Mesenteric fat pad (tissue), 1 donor: ENCODE results near the gene ZNF213. TPM values are rescaled to one million over a fixed set of nuclear protein-coding genes. Genes with fewer than 3 reads are reported as not detected.
A peak's percentile ranks its signal among the peaks of the same experiment; 100 is the strongest.
"Not testable (repeated sequence)": the region's sequence is repeated elsewhere in the genome, so short reads cannot be mapped to it uniquely, and the experiment has no call there.

ENCODE experiments used
- DNase-seq: peaks from one replicate; pipeline ENCODE4 v3.0.0-alpha.2; 2020; ENCODE audit warnings: low spot score
- total RNA-seq: library from RNA; stranded (reverse); fragmentation: NEBNext Ultra II Directional; extraction: Animal tissue kit (Norgen Biotek cat#: 25700); gene quantifications from one replicate; pipeline ENCODE4 v1.2.1, GENCODE V29; 2021
- donor health status: DM: yes; HTN: yes; CAD: no.

ZNF213 gene
- total RNA-seq, 1 donor from 2014 or later: 6.0 TPM

DNA sequence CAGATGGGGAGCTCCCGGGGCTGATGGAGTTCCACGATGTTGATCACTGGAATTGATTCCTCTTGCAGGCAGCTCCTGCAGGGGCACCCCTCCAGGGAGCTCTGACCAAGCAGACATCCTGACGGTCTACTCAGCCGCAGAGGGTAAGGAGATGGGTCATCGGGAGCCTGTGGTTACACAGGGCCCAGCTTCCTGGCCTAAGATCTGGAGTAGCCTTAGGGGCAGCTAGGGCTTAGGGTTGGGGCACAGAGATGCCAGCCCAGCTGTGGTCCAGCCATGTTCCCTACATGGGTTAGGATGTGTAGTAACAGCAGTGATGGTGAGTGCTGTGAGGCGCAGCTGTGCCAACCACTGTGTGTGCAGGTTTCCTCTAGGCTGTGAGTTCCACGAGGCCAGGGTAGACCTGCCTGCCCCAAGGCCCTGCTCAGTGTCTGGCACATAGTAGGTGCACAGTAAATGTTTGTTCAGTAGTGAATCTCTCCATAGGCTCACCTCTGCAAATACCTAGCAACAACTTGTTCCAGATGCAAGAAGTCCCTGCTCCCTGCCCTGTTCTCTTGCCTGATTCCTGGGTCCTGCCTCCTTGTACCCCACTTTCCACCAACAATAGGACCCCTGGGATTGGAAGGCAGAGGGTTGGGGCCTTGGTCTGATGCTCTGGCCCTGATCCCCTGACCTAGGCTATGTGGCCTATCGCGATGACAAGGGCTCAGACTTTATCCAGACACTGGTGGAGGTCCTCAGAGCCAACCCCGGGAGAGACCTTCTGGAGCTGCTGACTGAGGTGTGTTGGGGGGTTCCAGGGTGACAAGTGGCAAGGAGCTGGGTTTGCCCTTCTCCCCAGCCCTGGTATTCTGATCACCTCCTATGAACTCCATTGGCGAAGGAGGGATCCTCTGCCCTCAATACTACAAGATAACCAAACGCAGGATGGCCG lies 13.7 kb downstream of the ZNF213 start:
- no peak for DNase-seq

DNA sequence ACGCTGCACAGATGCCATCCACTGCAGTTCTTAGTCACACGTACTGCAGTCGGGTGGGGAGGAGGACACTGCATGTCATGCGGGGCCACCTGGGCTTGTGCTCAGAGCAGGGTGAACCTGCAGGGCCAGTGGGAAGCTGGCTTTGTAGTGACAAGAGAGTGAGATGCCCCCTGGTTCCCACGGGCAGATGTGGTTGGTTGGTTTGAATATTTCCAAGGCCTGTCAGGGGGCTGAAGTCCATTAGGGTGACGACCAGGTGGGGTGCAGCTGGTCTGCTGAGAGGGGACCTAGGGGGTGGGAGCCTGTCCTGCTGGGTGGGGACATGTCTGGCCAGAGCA lies 14.3 kb downstream of the ZNF213 start:
- no peak for DNase-seq

GRCh38 chr16:3149630-3150345 lies 15.0 kb downstream of the ZNF213 start:
- DNase-seq: no peak

DNA sequence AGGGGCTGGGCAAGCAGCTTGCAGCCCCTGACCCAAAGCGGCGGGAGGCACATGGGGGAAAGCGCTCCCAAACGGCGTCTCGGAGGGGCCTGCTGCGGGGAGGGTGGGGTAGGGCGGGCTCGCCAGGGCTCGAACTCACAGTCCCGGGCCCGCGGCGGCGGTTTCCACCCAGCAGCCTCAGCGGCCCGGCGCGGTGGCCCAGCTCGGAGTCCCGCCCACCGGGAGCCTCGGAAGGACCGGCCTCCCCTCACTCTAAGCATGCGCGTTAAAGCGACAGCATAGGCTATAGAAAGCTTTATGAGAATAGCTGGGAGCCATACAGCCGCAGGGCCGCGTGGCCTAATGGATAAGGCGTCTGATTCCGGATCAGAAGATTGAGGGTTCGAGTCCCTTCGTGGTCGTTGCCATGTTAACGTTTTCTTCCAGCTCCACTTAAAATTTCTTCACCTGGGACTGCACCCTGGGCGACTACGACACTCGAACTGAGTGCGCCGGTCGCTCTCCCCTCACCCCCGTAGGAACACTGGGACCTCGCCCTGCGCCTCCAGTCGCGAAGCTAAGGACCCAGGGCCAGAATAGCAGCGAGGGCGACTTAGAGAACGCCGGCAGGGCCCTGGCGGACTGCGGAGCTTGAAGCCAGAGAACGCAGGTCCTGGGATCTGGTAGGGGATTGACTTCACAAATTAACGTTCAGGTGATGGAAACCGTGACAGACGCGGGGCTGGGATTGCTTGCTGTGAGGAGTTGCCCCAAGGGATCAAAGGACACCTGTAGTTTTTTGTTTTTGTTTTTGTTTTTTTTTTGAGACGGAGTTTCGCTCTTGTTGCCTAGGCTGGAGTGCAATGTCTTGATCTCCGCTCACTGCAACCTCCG lies 15.8 kb downstream of the ZNF213 start:
- peak; percentile 98 for DNase-seq

DNA sequence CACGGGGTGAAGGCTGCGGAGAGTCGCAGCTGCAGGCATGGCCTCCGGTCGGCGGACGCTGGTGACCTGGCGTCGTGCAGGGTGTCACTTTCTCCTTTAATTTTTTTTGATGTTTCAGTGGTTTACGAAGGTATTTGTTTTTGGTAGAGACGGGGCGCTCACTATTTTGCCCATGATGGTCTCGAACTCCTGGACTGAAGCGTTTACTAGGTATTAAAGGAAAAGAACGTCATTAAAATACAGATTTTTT lies 17.1 kb downstream of the ZNF213 start:
- no peak for DNase-seq

- no peak for DNase-seq
Measured at GRCh38 chr16:3152277-3152990, 17.6 kb downstream of the ZNF213 start.

DNA sequence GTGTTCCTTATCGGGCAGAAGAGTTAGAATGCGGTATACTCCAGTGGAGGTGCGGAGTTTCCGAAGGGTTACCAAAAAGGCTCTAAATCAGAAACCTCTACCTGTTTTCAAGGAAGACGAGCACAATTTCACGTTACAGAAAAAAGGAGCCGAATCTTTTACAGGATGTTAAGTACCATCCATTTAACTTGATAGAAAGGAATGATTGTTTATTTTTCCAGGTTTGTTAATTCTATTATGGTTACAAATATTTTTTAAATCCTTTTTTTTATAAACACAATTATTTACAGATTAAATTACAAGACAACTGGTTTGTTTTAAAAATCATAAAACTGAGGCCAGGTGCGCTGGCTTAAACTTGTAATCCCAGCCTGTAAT lies 18.2 kb downstream of the ZNF213 start:
- no peak for DNase-seq

DNA sequence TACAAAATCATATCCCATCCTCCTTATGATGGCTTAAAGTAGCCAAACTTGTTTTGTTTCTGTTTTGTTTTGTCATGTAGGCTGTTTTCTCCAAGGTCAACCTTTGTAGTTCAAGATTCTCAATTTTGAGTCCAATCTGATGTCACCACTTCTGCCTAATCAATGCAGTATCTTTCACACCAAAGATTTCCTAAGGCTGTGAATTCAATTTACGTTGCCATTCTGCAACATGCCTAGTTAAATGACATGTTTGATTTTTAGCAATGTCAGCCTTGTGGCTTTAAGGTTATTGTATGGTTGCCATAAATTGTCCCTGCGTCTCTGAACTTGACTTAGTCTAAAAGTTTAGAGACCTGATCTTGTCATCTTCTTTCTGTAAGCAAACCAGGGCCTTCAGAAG lies 20.4 kb downstream of the ZNF213 start:
- no peak for DNase-seq

- no peak for DNase-seq
Measured at GRCh38 chr16:3155972-3156371, 21.1 kb downstream of the ZNF213 start.

GRCh38 chr16:3157229-3158025 lies 22.6 kb downstream of the ZNF213 start:
- DNase-seq: no peak

GRCh38 chr16:3158026-3158509 lies 23.2 kb downstream of the ZNF213 start:
- no peak for DNase-seq

DNA sequence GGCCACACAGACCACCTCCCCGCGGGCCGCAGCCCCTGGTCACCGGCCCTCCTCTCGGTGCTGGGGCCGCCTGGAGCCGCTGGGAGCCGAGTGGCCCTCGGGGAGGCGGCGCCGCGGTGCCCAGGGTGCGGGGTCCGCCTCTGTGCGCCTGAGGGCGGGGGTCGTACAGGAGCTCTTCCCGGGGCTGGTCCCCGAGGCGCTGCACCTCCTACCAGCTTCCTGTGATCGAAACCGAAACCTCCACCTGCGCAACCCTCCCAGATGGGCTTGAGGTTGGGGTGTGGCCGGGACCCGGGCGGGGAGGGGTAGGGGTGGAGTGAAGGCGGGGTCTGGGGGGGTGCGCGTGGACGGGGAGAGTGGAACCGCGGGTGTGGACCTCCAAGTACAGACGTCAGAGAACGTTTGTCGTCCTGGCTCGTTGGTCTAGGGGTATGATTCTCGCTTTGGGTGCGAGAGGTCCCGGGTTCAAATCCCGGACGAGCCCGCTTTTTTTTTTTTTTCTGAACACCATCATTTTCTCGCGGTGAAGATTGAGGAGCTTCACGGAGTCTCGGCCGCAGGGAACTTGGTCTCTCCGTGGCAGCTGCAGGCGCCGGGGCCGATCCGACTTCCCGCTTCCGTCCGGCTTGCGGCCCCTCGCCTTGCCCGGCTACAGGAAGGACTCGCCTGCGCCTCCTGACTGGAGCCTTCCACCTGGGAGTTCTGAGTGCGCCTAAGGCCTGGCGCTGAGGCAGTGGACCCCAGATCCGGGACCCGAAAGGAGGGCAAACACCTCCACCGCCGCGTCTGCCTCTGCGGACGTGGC lies 23.9 kb downstream of the ZNF213 start:
- peak; percentile 95 for DNase-seq

DNA sequence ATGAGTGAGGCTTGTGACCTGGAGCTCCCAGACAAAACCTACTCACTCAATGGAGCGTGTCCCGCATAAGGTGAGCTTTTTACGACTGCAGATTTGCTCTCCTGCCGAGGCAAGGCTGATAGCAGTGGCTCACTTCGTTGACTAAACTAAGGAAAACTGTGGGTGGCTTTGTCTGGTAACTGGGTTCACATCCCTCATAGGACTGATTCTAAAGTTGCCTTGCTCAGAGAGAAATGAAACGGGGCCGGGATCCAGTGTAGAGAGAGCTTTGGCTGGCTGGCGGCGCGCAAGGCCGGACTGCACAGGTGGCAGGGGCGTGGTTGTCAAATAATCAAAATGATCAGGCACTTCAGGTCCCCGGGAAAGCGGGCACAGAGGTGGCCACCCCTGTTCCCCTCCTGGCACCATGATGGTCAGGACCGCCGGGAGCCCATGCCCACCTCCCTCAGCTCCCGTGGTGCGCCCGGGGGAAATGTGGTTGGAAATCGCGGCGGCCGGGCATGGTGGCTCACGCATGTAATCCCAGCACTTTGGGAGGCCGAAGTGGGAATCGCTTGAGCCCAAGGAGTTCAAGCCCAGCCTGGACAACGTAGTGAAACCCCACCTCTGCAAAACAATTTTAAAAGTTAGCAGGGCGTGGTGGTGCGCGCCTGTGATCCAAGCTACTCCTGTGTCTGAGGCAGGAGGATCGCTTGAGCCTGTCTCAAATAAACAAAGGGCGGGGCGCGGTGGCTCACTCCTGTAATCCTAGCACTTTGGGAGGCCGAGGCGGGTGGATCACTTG lies 26.6 kb downstream of the ZNF213 start:
- no peak for DNase-seq

DNA sequence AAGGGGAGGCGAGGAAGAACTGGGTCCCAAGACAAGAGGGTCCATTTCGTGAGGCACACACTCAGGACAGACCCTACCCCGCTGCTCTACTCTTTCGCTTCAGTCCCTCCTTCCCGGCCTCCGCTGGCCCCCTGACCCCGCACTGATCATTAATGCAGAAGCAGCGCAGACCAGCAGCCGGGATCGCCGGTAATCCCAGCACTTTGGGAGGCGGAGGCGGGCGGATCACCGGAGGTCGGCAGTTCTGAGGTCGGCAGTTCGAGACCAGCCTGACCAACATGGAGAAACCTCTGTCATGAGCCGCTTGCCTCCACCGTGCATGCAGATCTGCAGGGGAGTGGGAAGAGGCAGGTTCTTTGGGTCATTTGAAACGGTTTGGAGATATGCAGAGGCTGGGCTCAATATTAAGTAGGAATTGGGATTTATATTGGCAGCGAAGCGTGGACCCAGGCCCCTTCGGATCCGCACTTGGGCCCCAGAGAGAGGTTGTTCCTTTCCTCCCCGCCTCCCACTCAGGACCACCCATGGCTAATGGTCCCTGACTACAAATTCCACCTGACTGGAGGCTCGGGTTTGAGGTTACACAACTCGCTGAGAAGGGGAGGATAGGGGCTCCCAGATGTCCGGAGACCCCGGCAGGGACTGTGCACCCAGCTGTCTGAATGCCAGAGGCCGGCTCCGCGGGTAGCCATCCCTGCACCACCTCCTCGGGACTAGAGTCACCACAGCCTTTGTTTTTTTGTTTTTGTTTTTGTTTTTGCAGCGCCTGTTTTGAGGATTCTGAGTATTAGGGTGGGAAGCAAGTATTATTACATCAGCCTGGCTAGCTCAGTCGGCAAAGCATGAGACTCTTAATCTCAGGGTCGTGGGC lies 29.5 kb downstream of the ZNF213 start:
- DNase-seq: no peak

GRCh38 chr16:3165111-3165822 lies 30.4 kb downstream of the ZNF213 start:
- no peak for DNase-seq

DNA sequence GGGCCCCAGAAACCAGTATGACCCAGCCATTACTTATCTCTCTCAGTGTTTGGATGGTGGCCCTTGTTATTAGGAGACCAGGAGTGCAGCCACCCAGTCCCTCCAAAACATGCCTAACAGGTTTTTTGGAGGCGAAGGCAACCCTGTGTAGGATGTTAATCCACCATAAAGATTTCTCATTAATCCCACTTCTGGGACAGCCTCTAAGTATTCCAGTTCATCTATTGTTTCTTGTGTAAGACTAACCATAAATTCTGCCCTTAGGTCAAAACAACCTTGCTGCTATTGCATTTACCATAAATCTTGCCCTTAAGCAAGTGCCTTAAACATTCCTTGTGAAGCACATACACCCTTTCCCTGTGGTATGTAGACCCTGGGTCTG lies 31.7 kb downstream of the ZNF213 start:
- DNase-seq: no peak

DNA sequence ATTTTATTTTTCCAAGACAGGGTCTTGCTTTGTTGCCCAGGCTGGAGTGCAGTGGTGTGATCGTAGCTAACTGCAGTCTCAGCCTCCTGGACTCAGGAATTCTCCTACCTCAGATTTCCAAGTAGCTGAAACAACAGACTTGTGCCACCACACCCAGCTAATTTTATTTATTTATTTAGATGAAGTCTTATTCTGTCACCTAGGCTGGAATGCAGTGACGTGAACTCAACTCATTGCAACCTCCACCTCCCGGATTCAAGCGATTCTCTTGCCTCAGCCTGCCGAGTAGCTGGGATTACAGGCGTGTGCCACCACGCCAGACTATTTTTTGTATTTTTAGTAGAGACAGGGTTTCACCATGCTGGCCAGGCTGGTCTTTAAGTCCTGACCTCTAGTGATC lies 33.9 kb downstream of the ZNF213 start:
- DNase-seq: not testable (repeated sequence)
